Nephron progenitor cell (in vitro differentiated cells): ENCODE data around the gene GALNT13.

ENCODE experiments used
- DNase-seq: peaks from one replicate; pipeline ENCODE4 v3.0.0; 2021
- H3K27ac Mint-ChIP-seq: 2 replicates; pipeline ENCODE4 v1.8.0; 2021; ENCODE audit warnings: mild to moderate bottlenecking, moderate library complexity, mixed read lengths
- H3K27me3 Mint-ChIP-seq: 2 replicates; pipeline ENCODE4 v1.8.0; 2021; ENCODE audit warnings: mild to moderate bottlenecking, low read depth, mixed read lengths; ENCODE audit not compliant: poor library complexity
- H3K36me3 Mint-ChIP-seq: 2 replicates; pipeline ENCODE4 v1.8.0; 2021; ENCODE audit warnings: low read depth, mixed read lengths
- H3K4me1 Mint-ChIP-seq: 2 replicates; pipeline ENCODE4 v1.8.0; 2021; ENCODE audit warnings: mixed read lengths
- H3K4me3 Mint-ChIP-seq: 2 replicates; pipeline ENCODE4 v1.8.0; 2021; ENCODE audit warnings: mild to moderate bottlenecking, moderate library complexity, mixed read lengths
- H3K9me3 Mint-ChIP-seq: 2 replicates; pipeline ENCODE4 v1.8.0; 2021; ENCODE audit warnings: mild to moderate bottlenecking, moderate library complexity, mixed read lengths
- TF ChIP-seq, protein P1 (sequence below): fragments of 200-600 bp; sonication (generic); IDR thresholded peaks from 2 replicates; pipeline ENCODE4 v1.5.0; 2021; ENCODE audit warnings: antibody characterized with exemption

Gene GALNT13

DNA sequence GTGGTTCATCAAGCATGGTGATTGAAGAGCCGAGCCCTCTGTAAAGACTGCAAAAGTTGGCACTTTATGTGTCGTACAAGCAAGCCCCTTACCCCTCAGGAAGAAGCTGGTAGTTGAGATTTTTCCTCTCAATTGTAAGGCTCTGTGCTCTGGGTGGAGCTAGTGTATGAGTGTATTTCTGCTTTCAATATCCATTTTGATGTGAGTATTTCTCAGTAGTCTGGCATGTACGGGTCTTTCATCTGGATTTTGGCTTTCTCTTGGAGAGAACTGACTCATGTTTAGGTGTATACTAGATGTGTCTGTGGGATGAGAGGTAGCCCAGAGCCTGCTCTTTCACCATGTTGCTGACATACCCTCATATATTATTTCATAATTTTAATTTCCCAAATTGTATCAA, 420.2 kb downstream of the GALNT13 start:
- Mint-ChIP-seq H3K27me3 (no peaks in the 10 kb centered on the region), H3K36me3 (peaks cover 29% of the 10 kb centered on the region), H3K9me3 (peaks cover 32% of the 10 kb centered on the region), H3K4me1 (peaks cover 7% of the 10 kb centered on the region), H3K4me3 (no peak overlapping the region), H3K27ac (peak overlapping the region; percentile 22)
- no peak for DNase-seq
- TF ChIP-seq, protein P1, sequence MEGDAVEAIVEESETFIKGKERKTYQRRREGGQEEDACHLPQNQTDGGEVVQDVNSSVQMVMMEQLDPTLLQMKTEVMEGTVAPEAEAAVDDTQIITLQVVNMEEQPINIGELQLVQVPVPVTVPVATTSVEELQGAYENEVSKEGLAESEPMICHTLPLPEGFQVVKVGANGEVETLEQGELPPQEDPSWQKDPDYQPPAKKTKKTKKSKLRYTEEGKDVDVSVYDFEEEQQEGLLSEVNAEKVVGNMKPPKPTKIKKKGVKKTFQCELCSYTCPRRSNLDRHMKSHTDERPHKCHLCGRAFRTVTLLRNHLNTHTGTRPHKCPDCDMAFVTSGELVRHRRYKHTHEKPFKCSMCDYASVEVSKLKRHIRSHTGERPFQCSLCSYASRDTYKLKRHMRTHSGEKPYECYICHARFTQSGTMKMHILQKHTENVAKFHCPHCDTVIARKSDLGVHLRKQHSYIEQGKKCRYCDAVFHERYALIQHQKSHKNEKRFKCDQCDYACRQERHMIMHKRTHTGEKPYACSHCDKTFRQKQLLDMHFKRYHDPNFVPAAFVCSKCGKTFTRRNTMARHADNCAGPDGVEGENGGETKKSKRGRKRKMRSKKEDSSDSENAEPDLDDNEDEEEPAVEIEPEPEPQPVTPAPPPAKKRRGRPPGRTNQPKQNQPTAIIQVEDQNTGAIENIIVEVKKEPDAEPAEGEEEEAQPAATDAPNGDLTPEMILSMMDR = no peak

DNA sequence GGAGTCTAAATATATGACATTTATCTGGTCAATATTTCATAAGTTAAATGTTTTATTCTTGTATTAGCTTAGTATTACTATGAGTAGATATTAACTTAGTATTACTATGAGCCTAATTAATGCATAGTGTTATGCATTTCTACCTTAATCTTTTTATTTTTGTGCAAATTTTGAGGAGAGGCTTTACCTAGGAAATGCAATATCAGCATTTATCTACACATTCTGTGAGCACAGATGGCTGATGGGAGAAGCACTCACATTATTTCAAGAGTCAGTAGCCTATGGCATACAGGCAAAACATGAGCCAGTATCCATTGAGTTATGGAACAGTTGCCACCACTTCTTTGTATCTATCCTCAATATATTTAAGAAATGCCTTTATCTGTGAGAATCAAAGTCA, 422.1 kb downstream of the GALNT13 start:
- Mint-ChIP-seq H3K4me1 (peaks cover 7% of the 10 kb centered on the region), H3K36me3 (peaks cover 11% of the 10 kb centered on the region), H3K27me3 (no peaks in the 10 kb centered on the region), H3K9me3 (peaks cover 17% of the 10 kb centered on the region), H3K4me3 (no peak overlapping the region), H3K27ac (no peak overlapping the region)
- no peak for DNase-seq
- TF ChIP-seq, protein P1 = no peak

DNA sequence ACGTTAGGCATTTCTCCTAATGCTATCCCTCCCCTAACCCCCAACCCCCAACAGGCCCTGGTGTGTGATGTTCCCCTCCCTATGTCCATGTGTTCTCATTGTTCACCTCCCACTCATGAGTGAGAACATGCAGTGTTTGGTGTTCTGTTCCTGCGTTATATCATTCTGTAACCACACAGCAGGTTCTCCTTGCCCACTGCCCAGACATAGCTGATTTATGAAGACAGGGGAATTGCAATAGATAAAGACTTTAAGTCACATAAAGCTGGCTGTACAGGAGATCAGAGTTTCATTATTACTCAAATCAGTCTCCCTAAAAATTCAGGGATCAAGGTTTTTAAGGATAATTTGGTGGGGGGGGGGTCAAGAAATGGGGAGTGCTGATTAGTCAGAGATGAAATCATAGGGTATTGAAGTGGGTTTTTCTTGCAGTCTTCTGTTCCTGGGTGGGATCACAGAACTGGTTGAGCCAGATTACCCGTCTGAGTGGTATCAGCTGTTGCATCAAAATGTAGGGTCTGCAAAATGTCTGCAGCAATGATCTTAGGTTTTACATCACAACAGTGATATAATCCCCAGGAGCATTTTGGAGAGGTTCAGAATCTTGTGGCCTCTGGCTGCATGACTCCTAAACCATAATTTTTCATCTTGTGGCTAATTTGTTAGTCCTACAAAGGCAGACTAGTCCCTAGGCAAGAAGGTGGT, 434.7 kb downstream of the GALNT13 start:
- H3K27ac Mint-ChIP-seq = no peak overlapping the region
- H3K4me1 Mint-ChIP-seq = no peaks in the 10 kb centered on the region
- no peaks in the 10 kb centered on the region for H3K27me3 Mint-ChIP-seq
- no peaks in the 10 kb centered on the region for H3K9me3 Mint-ChIP-seq
- H3K4me3 Mint-ChIP-seq = no peak overlapping the region
- TF ChIP-seq, protein P1 = no peak
- no peak for DNase-seq
- peaks cover under 1% of the 10 kb centered on the region for H3K36me3 Mint-ChIP-seq

DNA sequence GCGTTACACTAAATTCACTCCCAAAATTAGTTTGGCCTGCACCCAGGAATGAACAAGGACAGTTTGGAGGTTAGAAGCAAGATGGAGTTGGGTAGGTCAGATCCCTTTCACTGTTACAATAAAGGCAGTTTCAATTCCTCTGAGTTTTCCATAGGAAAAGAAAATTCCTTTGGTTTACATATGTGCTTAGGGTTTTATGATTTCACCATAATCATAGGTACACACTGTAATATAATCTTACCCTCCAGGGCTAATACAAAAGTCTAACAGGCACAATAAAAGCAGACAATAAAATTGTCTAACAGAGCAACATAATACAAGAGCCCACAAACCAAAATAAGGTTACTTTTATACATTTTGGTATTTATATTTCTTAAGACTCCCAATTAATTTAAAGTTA, 435.3 kb downstream of the GALNT13 start:
- no peaks in the 10 kb centered on the region for H3K27me3 Mint-ChIP-seq
- no peaks in the 10 kb centered on the region for H3K9me3 Mint-ChIP-seq
- TF ChIP-seq, protein P1 = no peak
- no peaks in the 10 kb centered on the region for H3K36me3 Mint-ChIP-seq
- DNase-seq = no peak
- H3K4me3 Mint-ChIP-seq = no peak overlapping the region
- H3K27ac Mint-ChIP-seq = no peak overlapping the region
- H3K4me1 Mint-ChIP-seq = no peaks in the 10 kb centered on the region

DNA sequence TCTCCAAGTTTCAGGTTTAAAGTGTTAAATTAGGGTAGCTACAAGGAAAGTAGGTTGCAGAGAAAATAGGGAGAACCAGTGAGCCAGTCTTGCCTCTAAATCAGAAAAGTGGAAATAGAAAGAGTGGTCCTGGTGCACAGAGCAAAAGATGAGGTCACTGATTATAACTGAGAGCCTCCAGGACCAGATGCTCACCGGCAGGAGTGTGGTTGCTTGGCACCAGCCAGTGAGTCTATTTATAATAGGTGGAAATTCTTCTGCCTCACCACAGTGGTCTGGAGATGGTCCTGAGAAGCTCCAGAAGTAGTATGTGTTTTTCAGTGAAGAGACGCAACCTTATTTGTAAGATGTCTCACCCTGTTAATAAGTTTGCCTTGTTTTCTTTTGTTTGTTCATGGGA, 452.9 kb downstream of the GALNT13 start:
- no peaks in the 10 kb centered on the region for H3K9me3 Mint-ChIP-seq
- TF ChIP-seq, protein P1 = no peak
- H3K27me3 Mint-ChIP-seq = no peaks in the 10 kb centered on the region
- peaks cover 1% of the 10 kb centered on the region for H3K4me1 Mint-ChIP-seq
- H3K4me3 Mint-ChIP-seq = no peak overlapping the region
- no peak for DNase-seq
- no peak overlapping the region for H3K27ac Mint-ChIP-seq
- no peaks in the 10 kb centered on the region for H3K36me3 Mint-ChIP-seq

DNA sequence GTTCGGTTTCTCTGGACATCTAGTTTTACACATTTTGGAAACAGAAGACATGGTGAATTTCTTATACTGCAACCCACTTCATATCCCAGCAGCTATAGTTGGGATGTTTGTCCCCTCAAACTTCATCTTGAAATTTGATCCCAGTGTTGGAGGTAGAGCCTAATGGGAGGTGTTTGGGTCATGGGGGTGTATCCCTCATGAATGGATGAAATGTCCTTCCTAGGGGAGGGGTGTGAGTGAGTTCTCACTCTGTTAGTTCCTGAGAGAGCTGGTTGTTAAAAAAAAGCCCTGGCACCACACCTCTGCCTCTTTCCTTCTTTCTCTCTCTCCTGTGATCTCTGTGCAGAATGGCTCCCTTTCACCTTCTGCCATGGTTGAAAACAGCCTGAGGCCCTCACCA, 457.8 kb downstream of the GALNT13 start:
- DNase-seq = no peak

More for the DNA sequence above, 457.8 kb downstream of the GALNT13 start:
- Mint-ChIP-seq H3K4me3 (no peak overlapping the region), H3K27ac (no peak overlapping the region), H3K4me1 (peaks cover 5% of the 10 kb centered on the region), H3K27me3 (no peaks in the 10 kb centered on the region), H3K9me3 (no peaks in the 10 kb centered on the region), H3K36me3 (no peaks in the 10 kb centered on the region)
- TF ChIP-seq, protein P1 = no peak
